Fibroblast of lung (primary cell): ENCODE data around the gene NAA38. TPM values are rescaled to one million over a fixed set of nuclear protein-coding genes. Genes with fewer than 3 reads are reported as not detected.

ENCODE experiments used
- DNase-seq, 2 donors: peaks; one replicate each; pipeline versions ENCODE4 v3.0.0 to v3.0.0-alpha.2; 2010; ENCODE audit warnings: low read depth in 2 of 2
- H2AFZ ChIP-seq: 2 replicates; pipeline ENCODE4 v1.5.1; 2012; ENCODE audit warnings: low read length, control low read depth, inconsistent platforms
- H3K27ac ChIP-seq: 2 replicates; pipeline ENCODE4 v1.5.1; 2011; ENCODE audit warnings: low read length, control low read depth; ENCODE audit not compliant: insufficient read depth
- H3K27me3 ChIP-seq: 2 replicates; pipeline ENCODE4 v1.5.1; 2011; ENCODE audit warnings: mild to moderate bottlenecking, low read length; ENCODE audit not compliant: control insufficient read depth, insufficient read depth
- H3K36me3 ChIP-seq: 2 replicates; pipeline ENCODE4 v1.5.1; 2011; ENCODE audit warnings: low read length; ENCODE audit not compliant: control insufficient read depth, insufficient read depth
- H3K4me1 ChIP-seq: 2 replicates; pipeline ENCODE4 v1.5.1; 2011; ENCODE audit warnings: low read length; ENCODE audit not compliant: control insufficient read depth, insufficient read depth; ENCODE audit errors: extremely low read depth
- H3K4me2 ChIP-seq: 2 replicates; pipeline ENCODE4 v1.5.1; 2011; ENCODE audit warnings: low read length, control low read depth; ENCODE audit not compliant: insufficient read depth; ENCODE audit errors: extremely low read depth
- H3K4me3 ChIP-seq, 4 experiments: fragments of 200-600 bp in 1 of 4; sonication (generic) in 1 of 4; replicated peaks in 1 of 4; 2 replicates each; pipeline ENCODE4 v1.5.1; 2011 to 2016; ENCODE audit warnings: low read length in 4 of 4, low read depth in 3 of 4, mild to moderate bottlenecking in 3 of 4, control low read depth in 2 of 4, inconsistent platforms in 1 of 4, mixed read lengths in 1 of 4; ENCODE audit not compliant: insufficient read depth in 1 of 4; ENCODE audit errors: control extremely low read depth in 1 of 4
- H3K79me2 ChIP-seq: 2 replicates; pipeline ENCODE4 v1.5.1; 2012; ENCODE audit warnings: mild to moderate bottlenecking, low read length, inconsistent platforms; ENCODE audit not compliant: control insufficient read depth, insufficient read depth
- H3K9ac ChIP-seq: 2 replicates; pipeline ENCODE4 v1.5.1; 2011; ENCODE audit warnings: mild to moderate bottlenecking, low read length, control low read depth; ENCODE audit not compliant: insufficient read depth
- H3K9me3 ChIP-seq: 2 replicates; pipeline ENCODE4 v1.5.1; 2012; ENCODE audit warnings: low read depth, low read length; ENCODE audit not compliant: control insufficient read depth, insufficient read depth
- H4K20me1 ChIP-seq: 2 replicates; pipeline ENCODE4 v1.5.1; 2011; ENCODE audit warnings: low read length; ENCODE audit not compliant: control insufficient read depth, insufficient read depth; ENCODE audit errors: extremely low read depth
- CTCF ChIP-seq, 2 donors: IDR thresholded peaks in 1 of 2; conservative IDR thresholded peaks in 1 of 2; 1 replicate in 1 of 2; 2 replicates in 1 of 2; pipeline ENCODE4 v1.5.1; 2011 to 2012; ENCODE audit warnings: low read length in 2 of 2, control low read depth in 1 of 2, inconsistent platforms in 1 of 2, low read depth in 1 of 2, mild to moderate bottlenecking in 1 of 2
- EZH2 ChIP-seq: IDR thresholded peaks from 2 replicates; pipeline ENCODE4 v1.5.1; 2012; ENCODE audit warnings: low read length, control low read depth, mild to moderate bottlenecking; ENCODE audit errors: missing control alignments
- polyA plus RNA-seq, 2 donors: library from polyadenylated mRNA; depleted of rRNA in 1 of 2; stranded (reverse) in 1 of 2; unstranded in 1 of 2; fragments of >200 nt; gene quantifications; 2 replicates each; pipeline ENCODE4 v1.2.1, GENCODE V29; 2011 to 2012; ENCODE audit warnings: missing spikeins in 1 of 2
- total RNA-seq: library from RNA; depleted of rRNA; stranded (reverse); fragments of >200 nt; gene quantifications from 2 replicates; pipeline ENCODE4 v1.2.1, GENCODE V29; 2014

NAA38 gene
- total and polyA plus RNA-seq, 2 donors (not counting 1 experiment from before 2014, with no cell fraction given) = 31.0 to 78.9 TPM

- H3K27ac ChIP-seq = no peak overlapping the region
- DNase-seq = no peak
- H4K20me1 ChIP-seq = no peaks in the 10 kb centered on the region
- H3K79me2 ChIP-seq = no peaks in the 10 kb centered on the region
- no peaks in the 10 kb centered on the region for H3K36me3 ChIP-seq
- peaks cover 4% of the 10 kb centered on the region for H3K4me1 ChIP-seq
- H3K4me3 ChIP-seq = peak overlapping the region in 2 of 4 experiments; percentile 48 to 92
- no peak for TF ChIP-seq EZH2
- TF ChIP-seq CTCF (conservative IDR thresholded peaks at IDR 0.05 in 1 of 2, IDR thresholded peaks at IDR 0.05 in 1 of 2; ENCODE audit: low read depth in 1 of 2, low read length in 2 of 2) = no peak
- H3K9me3 ChIP-seq = no peaks in the 10 kb centered on the region
- no peak overlapping the region for H3K9ac ChIP-seq
- H3K4me2 ChIP-seq = peak overlapping the region; percentile 49
- H2AFZ ChIP-seq = no peak overlapping the region
- H3K27me3 ChIP-seq = peaks cover 3% of the 10 kb centered on the region
These were observed 24.2 kb downstream of the NAA38 start for GRCh38 chr17:7833011-7833794.

- peaks cover 3% of the 10 kb centered on the region for H3K27me3 ChIP-seq
- peaks cover 4% of the 10 kb centered on the region for H3K4me1 ChIP-seq
- no peak overlapping the region for H3K4me2 ChIP-seq
- DNase-seq = no peak
- H3K36me3 ChIP-seq = no peaks in the 10 kb centered on the region
- no peak overlapping the region for H2AFZ ChIP-seq
- H3K27ac ChIP-seq = no peak overlapping the region
- no peak overlapping the region for H3K4me3 ChIP-seq
- TF ChIP-seq EZH2 (no peak), CTCF (conservative IDR thresholded peaks at IDR 0.05 in 1 of 2, IDR thresholded peaks at IDR 0.05 in 1 of 2; ENCODE audit: low read depth in 1 of 2, low read length in 2 of 2) (no peak)
- no peaks in the 10 kb centered on the region for H3K79me2 ChIP-seq
- no peak overlapping the region for H3K9ac ChIP-seq
- no peaks in the 10 kb centered on the region for H3K9me3 ChIP-seq
- H4K20me1 ChIP-seq = no peaks in the 10 kb centered on the region
These were observed 24.9 kb downstream of the NAA38 start for GRCh38 chr17:7832431-7832830.

- no peaks in the 10 kb centered on the region for H3K4me1 ChIP-seq
- no peak overlapping the region for H3K4me3 ChIP-seq
- no peaks in the 10 kb centered on the region for H3K9me3 ChIP-seq
- H3K36me3 ChIP-seq = no peaks in the 10 kb centered on the region
- no peaks in the 10 kb centered on the region for H3K79me2 ChIP-seq
- H4K20me1 ChIP-seq = no peaks in the 10 kb centered on the region
- no peak overlapping the region for H3K9ac ChIP-seq
- no peak overlapping the region for H3K27ac ChIP-seq
- TF ChIP-seq CTCF (conservative IDR thresholded peaks at IDR 0.05 in 1 of 2, IDR thresholded peaks at IDR 0.05 in 1 of 2; ENCODE audit: low read depth in 1 of 2, low read length in 2 of 2) (no peak), EZH2 (no peak)
- H3K27me3 ChIP-seq = peaks cover 3% of the 10 kb centered on the region
- H2AFZ ChIP-seq = no peak overlapping the region
- no peak overlapping the region for H3K4me2 ChIP-seq
- no peak for DNase-seq
These were observed 26.1 kb downstream of the NAA38 start for GRCh38 chr17:7831233-7831632.
